MG63 (cell line): ENCODE measurements around the gene TEX44. TPM values are rescaled to one million over a fixed set of nuclear protein-coding genes. Genes with fewer than 3 reads are reported as not detected.
"Not testable (repeated sequence)": the region's sequence is repeated elsewhere in the genome, so short reads cannot be mapped to it uniquely, and the experiment has no call there.

Source experiments
- DNase-seq: peaks from one replicate; pipeline ENCODE4 v3.0.0-alpha.2; 2020
- H3K27me3 ChIP-seq: fragments of 250-450 bp; sonication (Bioruptor Pico); 2 replicates; pipeline ENCODE4 v1.5.1; 2020; ENCODE audit warnings: mild to moderate bottlenecking, moderate library complexity
- H3K36me3 ChIP-seq: fragments of 250-450 bp; sonication (Bioruptor Pico); 2 replicates; pipeline ENCODE4 v1.5.1; 2020; ENCODE audit warnings: mild to moderate bottlenecking, moderate library complexity
- H3K4me3 ChIP-seq: fragments of 250-450 bp; sonication (Bioruptor Pico); 2 replicates; pipeline ENCODE4 v1.5.1; 2020; ENCODE audit warnings: mild to moderate bottlenecking, moderate library complexity
- H3K9me3 ChIP-seq: fragments of 250-450 bp; sonication (Bioruptor Pico); 2 replicates; pipeline ENCODE4 v1.5.1; 2020; ENCODE audit warnings: mild to moderate bottlenecking, moderate library complexity
- total RNA-seq: library from RNA; depleted of rRNA; stranded (reverse); fragments of >200 nt; shearing (Covaris generic); gene quantifications from 2 replicates; pipeline ENCODE4 v1.2.3, GENCODE V29; 2014; ENCODE audit warnings: low replicate concordance

TEX44 gene
- total RNA-seq, 1 experiment from 2014 or later, result not detected

DNA sequence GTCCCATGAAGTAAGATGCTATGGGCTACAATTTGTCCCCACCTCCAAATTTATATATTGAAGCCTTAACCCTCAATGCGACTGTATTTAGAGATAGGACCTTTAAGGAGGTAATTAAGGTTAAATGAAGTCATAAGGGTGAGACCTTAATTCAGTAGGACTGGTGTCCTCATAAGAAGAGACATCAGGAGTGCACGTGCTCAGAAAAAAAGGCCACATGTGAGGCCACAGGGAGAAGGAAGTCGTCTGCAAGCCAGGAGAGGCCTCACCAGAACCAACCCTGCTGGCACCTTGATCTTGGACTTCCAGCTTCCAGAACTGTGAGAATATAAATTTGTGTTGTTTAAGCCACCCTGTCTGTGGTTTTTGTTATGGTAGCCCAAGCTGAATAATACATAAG lies 25.5 kb upstream of the TEX44 start:
- no peak overlapping the region for H3K4me3 ChIP-seq
- H3K36me3 ChIP-seq, result no peaks in the 10 kb centered on the region
- DNase-seq, result no peak
- no peaks in the 10 kb centered on the region for H3K9me3 ChIP-seq
- no peaks in the 10 kb centered on the region for H3K27me3 ChIP-seq

GRCh38 chr2:231568098-231568784 lies 24.4 kb upstream of the TEX44 start:
- no peaks in the 10 kb centered on the region for H3K36me3 ChIP-seq
- DNase-seq, result no peak
- no peak overlapping the region for H3K4me3 ChIP-seq
- H3K9me3 ChIP-seq, result no peaks in the 10 kb centered on the region
- H3K27me3 ChIP-seq, result no peaks in the 10 kb centered on the region

GRCh38 chr2:231568785-231569435 lies 23.8 kb upstream of the TEX44 start:
- DNase-seq, result no peak
- Histone ChIP-seq H3K36me3 (no peaks in the 10 kb centered on the region), H3K4me3 (no peak overlapping the region)

DNA sequence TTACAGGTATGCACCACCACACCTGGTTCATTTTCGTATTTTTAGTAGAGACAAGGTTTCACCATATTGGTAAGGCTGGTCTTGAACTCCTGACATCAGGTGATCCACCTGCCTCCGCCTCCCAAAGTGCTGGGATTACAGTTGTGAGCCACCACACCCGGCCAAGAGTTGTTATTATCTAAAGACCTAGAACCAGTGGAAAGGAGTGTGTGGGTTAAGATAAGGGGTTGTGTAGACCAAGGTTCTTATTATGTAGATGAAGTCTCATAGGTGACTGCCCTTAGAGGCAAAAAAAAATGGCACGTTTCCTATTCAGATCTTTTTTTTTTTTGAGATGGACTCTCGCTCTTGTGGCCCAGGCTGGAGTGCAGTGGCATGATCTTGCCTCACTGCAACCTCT lies 21.7 kb upstream of the TEX44 start:
- not testable (repeated sequence) for H3K27me3 ChIP-seq, DNase-seq, H3K4me3 ChIP-seq, H3K9me3 ChIP-seq, H3K36me3 ChIP-seq

More at GRCh38 chr2:231568785-231569435, 23.8 kb upstream of the TEX44 start:
- Histone ChIP-seq H3K9me3 (no peaks in the 10 kb centered on the region), H3K27me3 (no peaks in the 10 kb centered on the region)

DNA sequence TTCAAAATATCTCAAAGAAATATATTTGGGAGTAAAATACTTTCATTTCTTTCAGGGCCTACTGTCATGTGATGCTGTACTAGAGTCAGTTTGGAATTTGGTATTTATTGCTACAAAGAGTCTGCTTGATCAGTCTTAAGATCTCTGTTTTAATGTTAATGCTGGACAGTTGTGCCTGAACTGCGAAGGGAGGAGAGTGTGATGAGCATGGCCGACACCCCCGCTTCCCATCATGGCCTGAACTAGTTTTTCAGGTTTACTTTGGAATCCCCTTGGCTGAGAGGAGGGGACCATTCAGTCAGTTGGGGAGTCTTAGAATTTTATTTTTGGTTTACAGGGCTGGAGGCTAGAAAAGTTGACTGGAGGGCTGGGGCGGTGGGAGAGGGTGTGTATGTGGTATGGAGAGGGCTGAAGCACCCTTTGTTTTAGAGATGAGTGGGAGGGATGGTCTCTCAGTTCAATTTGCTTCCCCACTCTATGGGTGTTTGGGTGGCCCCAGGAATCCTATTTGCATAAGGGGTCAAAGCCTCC lies 20.9 kb upstream of the TEX44 start:
- H3K27me3 ChIP-seq, result no peaks in the 10 kb centered on the region
- no peaks in the 10 kb centered on the region for H3K36me3 ChIP-seq
- no peaks in the 10 kb centered on the region for H3K9me3 ChIP-seq
- DNase-seq, result no peak
- H3K4me3 ChIP-seq, result no peak overlapping the region

GRCh38 chr2:231573096-231573495 lies 19.6 kb upstream of the TEX44 start:
- H3K27me3 ChIP-seq, result no peaks in the 10 kb centered on the region
- DNase-seq, result no peak
- no peak overlapping the region for H3K4me3 ChIP-seq
- no peaks in the 10 kb centered on the region for H3K9me3 ChIP-seq
- no peaks in the 10 kb centered on the region for H3K36me3 ChIP-seq

DNA sequence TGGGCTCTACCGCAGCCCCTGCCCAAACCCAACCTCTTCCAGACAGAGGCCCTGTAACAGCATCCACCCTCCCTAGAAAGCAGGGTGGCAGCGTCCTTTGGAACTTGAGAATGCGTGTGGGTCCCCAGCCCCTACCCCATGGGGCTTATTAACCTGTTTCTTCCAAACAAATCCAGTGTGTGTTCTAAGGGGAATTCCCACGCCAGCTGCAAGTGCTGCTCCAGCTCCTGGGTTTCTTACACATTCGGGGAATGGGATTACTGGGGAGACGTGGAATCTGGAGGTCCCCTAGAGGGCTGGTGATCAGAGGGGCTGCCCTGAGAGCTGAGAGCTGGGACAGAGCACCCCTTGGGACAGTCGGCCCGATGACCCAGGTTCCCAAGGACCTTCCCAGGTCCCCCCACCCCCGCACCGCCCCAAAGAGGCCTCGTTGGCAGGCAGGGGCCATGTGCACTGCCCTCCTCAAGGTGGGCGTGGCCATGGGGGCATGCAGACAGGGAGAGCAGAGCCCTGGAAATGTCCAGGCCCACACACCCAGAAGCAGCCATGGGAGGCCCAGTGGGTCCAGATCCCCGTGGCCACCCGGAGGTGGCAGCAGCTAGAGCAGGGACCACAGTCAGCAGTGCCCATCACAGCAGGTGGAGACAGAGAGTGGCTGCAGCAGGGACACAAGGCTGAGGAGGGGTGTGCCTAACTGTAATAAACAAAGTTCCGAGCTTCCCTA lies 18.8 kb upstream of the TEX44 start:
- DNase-seq, result no peak
- Histone ChIP-seq H3K9me3 (no peaks in the 10 kb centered on the region), H3K27me3 (no peaks in the 10 kb centered on the region)

DNA sequence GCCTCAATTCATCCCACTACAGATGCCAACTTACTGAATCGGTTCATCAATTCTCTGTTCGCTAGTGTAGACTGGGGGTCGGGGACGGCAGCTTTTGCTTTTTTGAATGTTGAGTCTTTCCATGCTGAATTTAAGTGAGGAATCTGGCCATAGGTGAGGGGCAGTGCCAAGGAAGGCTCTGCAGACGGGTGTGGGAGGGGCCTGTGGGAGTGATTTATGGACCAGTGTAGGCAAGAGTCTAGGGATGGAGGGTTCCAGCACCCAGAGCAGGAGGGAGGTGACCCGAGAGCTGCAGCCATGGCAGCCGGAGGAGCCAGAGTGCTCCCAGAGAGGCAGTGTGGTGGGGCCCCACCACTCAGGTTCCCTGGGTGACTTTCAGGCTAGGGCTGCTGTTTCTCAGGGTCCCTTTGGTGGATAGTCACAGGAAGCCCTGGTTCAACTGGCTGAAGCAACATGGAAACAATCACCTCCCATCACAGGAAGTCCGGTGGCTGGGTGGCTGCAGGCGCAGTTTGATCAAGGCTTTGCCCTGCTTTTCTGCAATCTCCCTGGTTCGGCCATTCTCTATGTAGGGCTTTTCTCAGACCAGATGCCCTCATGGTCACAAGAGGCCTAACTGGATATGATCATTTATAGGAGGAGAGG lies 16.9 kb upstream of the TEX44 start:
- Histone ChIP-seq H3K27me3 (no peaks in the 10 kb centered on the region), H3K4me3 (no peak overlapping the region), H3K9me3 (no peaks in the 10 kb centered on the region), H3K36me3 (no peaks in the 10 kb centered on the region)
- no peak for DNase-seq

More for the DNA sequence above, 18.8 kb upstream of the TEX44 start:
- Histone ChIP-seq H3K4me3 (no peak overlapping the region), H3K36me3 (no peaks in the 10 kb centered on the region)

DNA sequence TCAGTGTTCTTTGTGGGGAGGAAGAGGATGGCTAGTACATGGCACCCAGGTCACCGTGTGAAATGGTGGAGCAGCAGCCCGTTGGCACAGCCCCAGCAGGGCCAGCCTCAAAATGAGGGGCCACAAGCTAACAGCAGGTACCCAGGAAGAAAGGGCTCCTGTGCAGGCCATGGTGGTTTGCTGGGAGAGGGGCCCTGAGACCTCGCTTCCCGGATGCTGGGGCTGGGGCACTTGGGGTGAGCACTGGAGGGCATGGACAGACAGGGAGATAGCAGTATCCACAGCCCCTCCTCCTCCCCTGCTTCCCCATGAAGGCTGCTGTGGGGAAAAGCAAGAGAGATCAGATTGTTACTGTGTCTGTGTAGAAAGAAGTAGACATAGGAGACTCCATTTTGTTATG lies 16.2 kb upstream of the TEX44 start:
- Histone ChIP-seq H3K27me3 (no peaks in the 10 kb centered on the region), H3K4me3 (no peak overlapping the region), H3K9me3 (no peaks in the 10 kb centered on the region), H3K36me3 (no peaks in the 10 kb centered on the region)
- DNase-seq, result no peak

DNA sequence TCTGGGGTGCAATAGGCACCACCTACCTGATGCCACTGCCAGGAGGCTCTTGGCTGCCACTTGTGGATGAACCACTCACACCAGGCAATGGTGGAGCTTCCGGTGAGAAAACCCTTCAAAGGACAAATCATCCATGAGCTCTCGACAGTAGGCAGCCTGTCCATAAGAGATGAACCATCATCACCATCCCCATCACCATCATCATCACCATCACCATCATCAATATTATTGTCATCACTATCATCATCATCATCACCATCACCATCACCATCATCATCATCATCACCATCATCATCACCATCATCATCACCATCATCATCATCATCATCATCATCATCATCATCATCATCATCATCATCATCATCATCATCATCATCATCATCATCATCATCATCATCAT lies 14.0 kb upstream of the TEX44 start:
- H3K4me3 ChIP-seq, H3K9me3 ChIP-seq, H3K27me3 ChIP-seq, H3K36me3 ChIP-seq, DNase-seq: not testable (repeated sequence)

DNA sequence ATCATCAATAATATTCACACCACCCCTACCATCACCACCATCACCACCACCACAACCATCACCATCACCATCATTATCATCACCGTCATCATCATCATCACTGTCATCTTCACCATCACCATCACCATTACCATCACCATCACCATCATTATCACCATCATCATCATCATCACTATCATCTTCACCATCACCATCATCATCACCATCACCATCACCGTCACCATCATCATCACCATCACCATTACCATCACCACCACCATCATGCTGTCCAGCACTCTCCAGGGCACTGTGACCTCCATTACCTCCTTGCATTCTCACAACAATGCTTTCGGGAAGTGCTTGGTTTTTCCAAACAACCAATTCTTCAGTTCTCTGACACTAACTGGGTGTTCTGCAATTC lies 13.1 kb upstream of the TEX44 start:
- DNase-seq, result no peak
- no peaks in the 10 kb centered on the region for H3K27me3 ChIP-seq
- H3K36me3 ChIP-seq, result no peaks in the 10 kb centered on the region
- no peaks in the 10 kb centered on the region for H3K9me3 ChIP-seq
- no peak overlapping the region for H3K4me3 ChIP-seq

DNA sequence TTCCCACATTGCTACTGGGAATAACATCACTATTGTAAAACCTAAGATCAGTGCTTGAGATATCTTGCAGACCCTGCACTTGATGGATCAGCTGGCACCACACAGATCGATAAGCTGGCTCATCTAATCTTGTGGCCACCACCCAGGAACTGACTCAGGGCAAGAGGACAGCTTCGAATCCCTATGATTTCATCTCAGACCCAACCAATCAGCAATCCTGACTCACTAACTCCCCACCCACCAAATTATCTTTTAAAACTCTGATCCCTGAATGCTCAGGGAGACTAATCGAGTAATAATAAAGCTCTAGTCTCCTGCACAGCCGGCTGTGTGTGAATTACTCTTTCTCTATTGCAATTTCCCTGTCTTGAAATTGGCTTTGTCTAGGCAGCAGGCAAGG lies 11.3 kb upstream of the TEX44 start:
- no peak for DNase-seq
- H3K36me3 ChIP-seq, result no peaks in the 10 kb centered on the region
- H3K9me3 ChIP-seq, result no peaks in the 10 kb centered on the region
- no peaks in the 10 kb centered on the region for H3K27me3 ChIP-seq
- no peak overlapping the region for H3K4me3 ChIP-seq

GRCh38 chr2:231583982-231584381 lies 8.7 kb upstream of the TEX44 start:
- no peak for DNase-seq
- Histone ChIP-seq H3K4me3 (no peak overlapping the region), H3K36me3 (no peaks in the 10 kb centered on the region), H3K9me3 (no peaks in the 10 kb centered on the region), H3K27me3 (no peaks in the 10 kb centered on the region)

GRCh38 chr2:231587744-231588143 lies 4.9 kb upstream of the TEX44 start:
- not testable (repeated sequence) for H3K36me3 ChIP-seq, DNase-seq, H3K27me3 ChIP-seq, H3K9me3 ChIP-seq, H3K4me3 ChIP-seq

DNA sequence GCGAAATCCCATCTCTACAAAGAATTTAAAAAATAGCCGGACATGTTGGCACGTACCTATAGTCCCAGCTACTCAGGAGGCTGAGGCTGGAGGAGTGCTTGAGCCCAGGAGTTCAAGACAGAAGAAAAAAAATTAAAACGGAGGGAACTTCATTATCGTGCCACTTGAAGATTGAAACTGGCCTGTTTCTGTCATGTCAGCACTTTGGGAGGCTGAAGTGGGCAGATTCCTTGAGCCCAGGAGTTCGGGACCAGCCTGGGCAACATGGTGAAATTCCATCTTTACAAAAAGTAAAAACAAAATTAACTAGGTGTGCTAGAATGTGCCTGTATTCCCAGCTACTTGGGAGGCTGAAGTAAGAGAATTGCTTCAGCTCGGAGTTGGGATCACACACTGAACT lies 3.0 kb upstream of the TEX44 start:
- Histone ChIP-seq H3K4me3 (no peak overlapping the region), H3K9me3 (no peaks in the 10 kb centered on the region), H3K36me3 (no peaks in the 10 kb centered on the region), H3K27me3 (no peaks in the 10 kb centered on the region)
- no peak for DNase-seq

- Histone ChIP-seq H3K36me3 (no peaks in the 10 kb centered on the region), H3K9me3 (no peaks in the 10 kb centered on the region), H3K27me3 (no peaks in the 10 kb centered on the region), H3K4me3 (no peak overlapping the region)
- no peak for DNase-seq
Observed at GRCh38 chr2:231590614-231591013, 2.0 kb upstream of the TEX44 start.

- Histone ChIP-seq H3K27me3 (no peaks in the 10 kb centered on the region), H3K9me3 (no peaks in the 10 kb centered on the region), H3K36me3 (no peaks in the 10 kb centered on the region), H3K4me3 (no peak overlapping the region)
- DNase-seq, result no peak
Observed at GRCh38 chr2:231593666-231594065, 1.0 kb downstream of the TEX44 start.
